ENCODE data around the gene GRAMD1B.

Gene GRAMD1B

DNA sequence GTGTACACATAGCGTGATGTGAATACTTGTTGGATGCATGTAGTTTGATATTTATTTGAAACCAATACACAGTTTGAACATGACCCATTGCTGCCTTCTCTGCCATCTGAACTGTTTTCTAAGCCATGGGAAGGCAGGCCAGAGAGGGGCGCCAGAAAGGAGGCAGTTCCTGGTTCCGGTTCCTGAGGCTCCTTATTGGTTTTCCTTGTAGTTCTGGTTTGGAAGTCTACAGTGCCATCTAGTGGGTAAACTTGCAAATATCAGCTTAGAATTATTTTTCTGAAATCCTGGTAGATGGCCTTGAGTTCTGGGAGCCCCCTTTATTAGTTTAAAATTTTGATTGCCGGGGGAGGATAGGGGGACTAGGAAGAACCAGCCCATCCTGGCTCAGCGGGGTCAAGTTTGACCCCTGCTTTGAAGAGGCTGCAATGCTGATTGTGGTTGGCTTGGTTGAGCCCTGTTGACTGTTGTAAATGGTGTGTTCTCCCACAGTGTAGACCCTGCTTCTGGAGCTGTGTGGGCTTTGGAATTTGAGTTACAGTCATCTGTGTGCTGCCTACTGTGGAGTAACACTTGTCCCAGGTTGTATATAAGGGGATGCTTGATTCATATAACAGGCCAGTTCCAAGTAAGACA lies 48.4 kb downstream of the GRAMD1B start:
- DNase-seq, result peak; percentile 31 to 44

DNA sequence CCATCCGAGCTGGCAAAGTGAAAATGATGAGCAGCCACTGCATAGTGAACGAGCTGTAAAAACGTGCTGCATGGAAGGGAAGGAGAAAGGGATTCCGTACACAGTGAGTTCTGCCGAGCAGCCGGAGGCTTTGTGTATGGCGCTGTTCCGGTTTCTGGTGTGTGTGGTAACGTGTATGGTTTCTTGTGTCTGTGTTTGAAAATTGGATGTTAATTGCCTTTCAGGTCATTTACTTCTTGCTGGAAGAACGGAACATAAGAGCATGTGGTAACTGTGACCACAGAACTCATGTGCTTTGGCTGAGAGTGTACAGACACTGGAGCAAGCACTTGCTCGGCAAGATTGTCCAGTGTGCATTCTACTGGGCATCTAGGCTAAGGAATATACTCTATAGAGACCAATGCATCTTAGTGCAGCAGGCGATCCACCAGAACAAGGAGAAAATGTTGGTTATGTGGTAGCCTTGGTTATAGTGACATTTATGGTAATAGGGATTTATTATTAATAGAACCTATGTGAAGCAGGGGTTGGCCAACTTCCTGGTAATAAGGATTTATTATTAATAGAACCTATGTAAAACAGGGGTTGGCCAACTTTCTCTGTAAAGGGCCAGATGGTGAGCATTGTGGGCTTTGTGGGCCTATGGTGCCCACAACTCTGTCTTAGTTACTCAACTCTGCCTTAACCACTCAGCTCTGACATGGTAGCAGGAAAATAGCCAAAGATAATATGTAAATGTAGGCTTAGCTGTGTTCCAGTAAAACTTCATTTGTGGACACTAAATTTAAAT lies 49.2 kb downstream of the GRAMD1B start:
- no peak for DNase-seq

DNA sequence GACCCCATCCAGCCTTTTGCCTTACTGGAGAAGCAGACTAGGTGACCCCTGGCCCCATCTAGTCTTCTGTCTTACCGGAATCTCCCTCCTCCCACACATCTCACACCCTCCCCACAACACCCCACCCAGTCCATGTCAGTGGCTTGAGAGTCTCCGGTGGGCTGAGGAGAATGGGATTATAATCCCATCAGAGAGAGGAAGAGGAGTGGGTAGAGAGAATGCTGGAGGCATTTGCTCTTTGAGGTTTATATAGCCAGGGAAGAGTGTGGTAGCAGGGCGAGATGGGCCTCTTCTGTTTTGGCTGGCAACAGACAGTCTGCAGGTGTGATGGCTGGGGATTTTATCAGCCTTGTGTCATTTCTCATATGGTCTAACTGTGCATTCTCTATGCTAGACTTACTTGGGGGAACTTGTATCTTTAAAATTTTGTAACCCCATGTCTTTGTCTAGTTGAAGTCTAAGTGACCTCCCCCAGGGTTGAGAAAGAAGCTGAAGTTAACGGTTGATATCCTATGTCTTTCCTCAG lies 50.3 kb downstream of the GRAMD1B start:
- no peak for DNase-seq

DNA sequence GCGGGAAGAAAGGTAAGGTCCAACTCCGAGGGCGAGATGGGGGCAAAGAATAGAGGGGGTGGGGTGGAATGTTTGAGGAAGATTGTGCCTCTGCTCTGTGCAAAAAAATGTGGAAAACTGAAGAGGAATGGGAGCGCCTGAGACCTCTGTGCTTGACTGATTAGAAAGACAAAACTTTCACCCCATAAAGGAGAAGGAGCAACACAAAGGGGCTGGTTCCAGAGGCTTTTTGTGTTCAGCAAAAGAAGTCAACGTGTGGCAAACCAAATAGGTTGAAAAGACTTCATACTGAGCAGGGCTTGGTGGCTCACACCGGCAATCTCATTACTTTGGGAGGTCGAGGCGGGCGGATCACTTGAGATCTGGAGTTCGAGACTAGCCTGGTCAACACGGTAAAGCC lies 50.8 kb downstream of the GRAMD1B start:
- no peak for DNase-seq

DNA sequence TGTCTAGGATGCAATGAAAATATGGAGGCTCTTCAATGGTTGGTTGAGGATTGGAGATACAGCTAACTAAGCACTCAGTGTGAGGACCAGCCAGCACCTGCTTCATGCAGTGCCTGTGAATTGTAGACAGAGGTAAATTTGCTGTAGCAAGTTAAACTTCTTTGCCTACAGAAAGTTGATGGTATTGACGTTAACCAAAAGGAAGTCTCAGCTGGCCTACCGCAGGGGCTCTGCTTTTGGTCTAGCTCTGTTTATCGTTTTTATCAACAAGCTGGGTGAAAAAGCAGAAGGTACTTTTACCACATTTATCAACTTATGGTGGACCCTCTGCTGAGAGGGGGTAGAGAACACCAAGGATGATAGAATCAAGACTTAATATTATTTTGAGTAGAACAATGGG lies 51.6 kb downstream of the GRAMD1B start:
- no peak for DNase-seq

DNA sequence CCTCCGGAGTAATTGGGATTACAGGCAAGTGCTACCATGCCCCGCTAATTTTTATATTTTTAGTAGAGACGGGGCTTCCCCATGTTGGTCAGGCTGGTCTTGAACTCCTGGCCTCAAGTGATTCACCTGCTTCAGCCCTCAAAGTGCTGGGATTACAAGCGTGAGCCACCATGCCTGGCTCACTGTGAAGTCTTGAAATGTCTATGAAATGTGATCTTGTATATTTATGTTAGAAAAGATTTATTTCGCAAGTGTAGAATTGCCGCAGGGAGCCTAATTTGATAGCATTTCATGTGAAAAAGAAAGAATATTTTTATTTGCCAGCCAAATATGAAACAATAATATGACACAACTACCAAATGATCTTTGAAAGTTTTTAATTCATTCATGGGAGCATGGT lies 52.1 kb downstream of the GRAMD1B start:
- no peak for DNase-seq

DNA sequence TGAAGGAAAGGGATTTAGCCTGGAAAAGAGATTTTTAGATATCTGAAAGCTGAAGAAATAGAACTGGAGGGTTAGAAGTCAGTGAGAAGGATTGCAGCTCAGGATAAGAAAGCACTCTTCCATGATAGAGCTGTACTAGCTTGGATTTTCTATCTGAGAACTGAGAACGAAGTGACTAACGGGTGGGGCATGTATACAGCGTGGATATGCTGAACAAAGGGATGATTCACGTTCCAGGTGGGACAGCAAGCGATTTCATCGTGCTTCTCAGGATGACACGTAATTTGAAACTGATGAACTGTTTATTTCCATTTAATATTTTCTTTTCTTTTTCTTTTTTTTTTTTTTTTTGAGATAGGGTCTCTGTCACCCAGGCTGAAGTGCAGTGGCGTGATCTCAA lies 53.0 kb downstream of the GRAMD1B start:
- peak in 1 of 2 experiments; percentile 18 for DNase-seq

DNA sequence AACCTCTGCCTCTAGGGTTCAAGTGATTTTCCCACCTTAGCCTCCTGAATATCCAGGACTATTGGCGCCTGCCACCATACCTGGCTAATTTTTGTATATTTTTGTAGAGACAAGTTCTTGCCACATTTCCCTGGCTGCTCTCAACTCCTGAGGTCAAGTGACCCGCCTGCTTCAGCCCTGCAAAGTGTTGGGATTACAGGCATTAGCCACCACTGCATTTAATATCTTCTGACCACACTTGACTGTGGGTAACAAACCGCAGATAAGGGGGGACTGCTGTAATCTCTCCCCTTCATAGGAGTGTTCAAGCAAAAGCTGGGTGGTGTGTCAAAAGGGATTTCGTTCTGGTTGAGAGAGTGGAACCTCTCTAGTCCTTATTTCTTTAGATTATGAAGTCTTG lies 53.4 kb downstream of the GRAMD1B start:
- DNase-seq, result no peak

DNA sequence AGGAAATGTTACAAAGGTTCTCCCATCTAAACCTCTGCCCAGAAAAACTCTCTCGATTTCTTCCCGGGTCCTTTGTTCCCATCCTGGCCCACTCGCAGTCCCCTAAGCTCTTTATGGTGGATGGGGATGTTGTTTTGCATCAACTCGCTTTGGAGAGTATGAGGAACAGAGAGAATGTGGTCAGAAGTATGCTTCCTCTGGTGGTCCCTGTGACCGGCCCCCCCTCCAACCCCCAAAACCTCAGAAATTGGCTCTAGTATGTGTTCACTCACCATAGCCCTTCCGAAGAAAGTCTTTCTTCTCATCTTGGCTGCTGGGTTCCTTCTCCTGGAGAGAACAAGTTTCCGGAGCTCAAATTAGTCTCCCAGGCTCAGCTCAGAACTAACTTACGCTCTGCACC lies 54.4 kb downstream of the GRAMD1B start:
- no peak for DNase-seq

DNA sequence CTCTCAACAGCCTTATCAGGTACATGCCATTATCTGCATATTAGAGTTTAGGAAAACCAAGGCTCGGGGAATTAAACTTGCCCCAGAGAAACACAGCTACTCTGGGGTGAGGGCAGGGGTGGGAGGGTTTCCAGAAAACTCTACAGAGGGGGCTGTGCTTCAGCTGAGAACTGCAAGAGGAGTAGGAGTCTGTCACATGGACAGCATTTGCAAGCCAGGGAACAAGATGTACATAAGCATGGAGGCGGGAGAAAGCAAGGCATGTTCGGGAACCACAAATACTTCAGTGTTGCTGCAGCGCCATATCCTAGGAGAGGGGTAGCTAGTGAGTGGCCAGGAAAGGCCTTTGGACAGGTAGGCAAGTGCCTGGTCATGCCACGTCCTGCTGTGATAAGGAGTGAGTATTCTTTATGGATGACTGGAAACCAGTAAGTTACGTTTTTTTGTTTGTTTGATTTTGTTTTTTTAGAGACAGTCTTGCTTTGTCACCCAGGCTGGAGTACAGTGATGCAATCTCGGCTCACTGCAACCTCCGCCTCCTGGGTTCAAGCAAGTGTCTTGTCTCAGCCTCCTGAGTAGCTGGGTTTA lies 57.2 kb downstream of the GRAMD1B start:
- no peak for DNase-seq

DNA sequence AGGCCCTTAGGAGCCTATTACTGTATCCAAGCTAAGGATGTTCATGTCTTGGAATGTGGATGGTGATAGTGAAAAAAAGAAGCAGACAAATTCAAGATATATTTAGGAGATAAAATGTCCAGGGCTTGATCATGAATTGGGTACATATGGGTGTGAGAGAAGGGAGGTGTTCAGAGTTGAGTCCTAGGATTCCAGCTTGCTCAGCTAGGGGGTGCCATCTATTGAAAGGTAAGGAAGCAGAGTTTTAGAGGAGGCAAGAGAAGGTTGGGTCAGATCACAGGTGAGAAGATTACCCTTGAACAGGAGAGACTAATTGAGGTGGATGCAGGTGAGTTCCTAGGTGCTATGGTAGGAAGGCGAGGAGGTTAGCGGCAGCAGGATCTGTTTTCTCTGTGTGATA lies 60.5 kb downstream of the GRAMD1B start:
- DNase-seq, result no peak

DNA sequence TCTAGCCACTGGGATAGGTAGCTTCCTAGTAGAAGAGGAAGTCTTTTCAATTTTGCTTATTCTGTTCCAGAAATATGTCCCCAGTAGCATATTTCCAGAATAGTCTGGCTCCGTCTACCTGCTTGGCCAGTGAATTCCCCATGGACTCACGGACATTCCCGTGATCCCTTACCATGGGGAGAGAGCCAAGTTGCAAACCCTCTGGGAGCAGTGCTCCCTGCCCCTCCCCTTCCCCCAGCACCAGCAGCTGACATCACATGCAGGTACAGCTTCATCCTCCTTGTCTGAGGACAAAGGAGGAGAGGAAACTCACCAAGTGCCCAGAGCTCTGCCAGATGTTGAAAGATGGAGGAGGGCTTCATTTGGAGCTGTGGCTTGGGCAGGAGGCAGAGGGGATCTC lies 61.2 kb downstream of the GRAMD1B start:
- no peak for DNase-seq

DNA sequence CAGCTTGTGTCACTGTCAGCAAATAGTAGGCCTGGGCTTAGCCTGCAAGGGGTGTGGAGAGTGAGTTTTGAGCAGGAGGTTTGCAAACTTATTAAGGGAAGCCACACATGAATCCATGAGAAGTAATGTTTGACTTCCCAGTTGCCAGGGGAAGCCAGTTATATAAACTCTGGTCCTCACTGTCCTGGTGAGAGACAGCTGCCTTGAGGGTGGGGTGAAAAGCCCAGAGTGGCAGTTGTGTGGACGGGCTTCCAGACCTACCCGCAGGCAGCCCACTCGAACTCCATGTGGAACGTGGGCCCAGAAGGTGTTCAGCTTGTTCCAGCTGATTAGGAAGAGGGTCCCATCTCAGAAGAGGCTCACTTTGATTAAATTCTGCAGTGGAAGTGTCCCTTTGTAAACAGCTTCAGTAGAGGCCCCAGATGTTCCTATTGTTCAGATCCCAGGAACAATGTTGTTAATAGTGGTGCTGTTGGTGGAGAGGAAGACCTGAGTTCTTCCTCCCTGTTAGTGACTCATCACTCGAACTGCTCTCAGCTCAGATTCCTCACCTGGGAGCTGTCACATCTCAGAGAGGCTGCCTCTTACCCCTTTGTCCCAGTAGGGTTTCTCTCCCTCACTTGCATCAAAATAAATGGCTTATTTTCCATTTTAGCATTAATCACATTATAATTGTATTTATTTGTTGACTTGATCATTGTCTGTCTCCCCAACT lies 63.4 kb downstream of the GRAMD1B start:
- DNase-seq, result no peak

DNA sequence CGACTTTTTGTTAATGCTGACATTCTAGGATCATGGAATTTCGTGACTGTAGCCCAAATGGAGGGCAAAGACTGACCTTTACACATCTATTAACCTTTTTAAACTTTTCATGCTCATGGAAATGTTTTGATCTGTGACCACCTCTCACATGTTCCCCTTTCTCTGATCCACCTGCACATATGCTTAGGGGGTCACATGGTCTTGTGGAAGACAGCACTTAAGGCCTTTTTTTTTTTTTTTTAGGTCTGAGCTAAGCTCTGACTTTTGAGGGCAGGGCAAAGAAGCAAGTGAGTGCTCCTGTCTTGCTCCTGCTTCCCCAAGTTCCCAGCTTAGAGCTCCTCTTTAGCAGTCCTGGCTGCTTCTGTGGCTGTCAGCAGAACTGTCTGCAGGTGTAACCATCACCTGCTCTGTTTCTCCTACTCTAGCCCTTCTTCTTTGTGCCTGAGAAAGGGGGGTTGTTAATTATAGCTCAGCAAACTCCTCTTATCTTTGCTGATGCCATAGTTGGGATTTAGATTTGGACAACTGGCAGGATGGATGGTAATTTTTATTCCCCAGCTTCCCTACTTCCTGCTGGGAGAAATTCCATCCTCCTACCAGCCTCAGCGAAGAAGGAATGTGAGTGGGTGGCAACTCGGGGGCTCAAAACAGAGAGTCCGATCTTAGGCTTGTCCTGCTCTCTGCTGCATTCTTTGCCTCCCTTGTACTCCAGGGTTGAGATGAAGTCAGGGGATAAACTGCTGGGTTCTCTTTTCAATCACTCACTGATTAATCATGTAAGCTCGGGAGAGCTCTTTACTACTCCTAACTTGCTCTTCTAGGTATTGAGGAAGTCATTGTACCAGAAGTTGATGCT lies 64.4 kb downstream of the GRAMD1B start:
- no peak for DNase-seq

DNA sequence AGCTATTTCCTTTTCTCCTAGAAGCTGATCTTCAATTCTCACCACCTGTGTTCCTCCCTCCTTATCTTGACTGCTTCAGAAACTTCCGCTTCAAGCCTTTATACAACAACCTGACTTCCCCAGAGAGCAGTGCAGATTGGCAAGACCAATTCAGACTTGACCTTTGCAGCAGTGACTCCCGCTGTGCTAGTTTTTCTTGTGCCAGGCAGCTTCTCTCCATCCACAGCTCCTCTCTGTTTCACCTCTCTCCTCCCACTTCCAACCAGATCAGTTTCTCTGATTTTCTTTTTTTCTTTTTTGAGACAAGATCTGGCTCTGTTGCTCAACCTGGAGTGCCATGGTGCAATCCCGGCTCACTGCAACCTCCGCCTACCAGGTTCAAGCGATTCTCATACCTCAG lies 74.3 kb downstream of the GRAMD1B start:
- no peak for DNase-seq

DNA sequence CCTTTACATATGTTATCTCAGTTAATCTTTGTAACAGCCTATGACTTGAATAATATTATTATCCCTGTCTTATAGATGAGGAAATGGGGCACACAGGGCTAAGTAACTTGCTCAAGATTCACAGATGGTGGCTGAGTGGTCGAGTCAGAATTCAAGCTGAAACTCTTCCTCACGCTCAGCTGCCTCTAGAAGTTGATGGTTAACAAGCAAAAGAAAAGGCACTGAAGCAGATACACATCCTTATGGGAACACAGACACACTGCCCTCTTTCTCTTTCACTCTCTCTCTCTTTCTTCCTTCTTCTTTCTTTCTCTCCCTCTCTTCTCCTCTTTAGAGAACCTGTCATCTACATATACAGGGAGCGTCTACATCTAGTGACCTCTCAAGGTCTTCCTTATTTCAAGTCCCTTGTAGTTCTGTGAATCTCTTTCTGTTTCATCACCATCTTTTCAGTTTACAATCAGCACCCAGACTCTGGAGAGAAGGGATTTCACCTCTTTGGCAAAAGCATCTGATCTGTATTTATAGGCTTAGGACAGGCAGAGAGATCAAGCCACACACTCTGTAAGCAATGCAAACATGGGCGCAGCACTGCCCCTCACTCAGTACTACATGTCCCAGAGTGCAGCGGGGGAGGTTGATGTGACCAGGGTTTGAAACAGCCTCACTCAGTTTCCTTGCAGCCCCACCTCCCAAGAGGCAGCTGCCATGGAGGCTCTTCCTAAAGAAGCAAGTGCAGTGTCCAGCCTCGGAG lies 75.7 kb downstream of the GRAMD1B start:
- DNase-seq, result no peak

DNA sequence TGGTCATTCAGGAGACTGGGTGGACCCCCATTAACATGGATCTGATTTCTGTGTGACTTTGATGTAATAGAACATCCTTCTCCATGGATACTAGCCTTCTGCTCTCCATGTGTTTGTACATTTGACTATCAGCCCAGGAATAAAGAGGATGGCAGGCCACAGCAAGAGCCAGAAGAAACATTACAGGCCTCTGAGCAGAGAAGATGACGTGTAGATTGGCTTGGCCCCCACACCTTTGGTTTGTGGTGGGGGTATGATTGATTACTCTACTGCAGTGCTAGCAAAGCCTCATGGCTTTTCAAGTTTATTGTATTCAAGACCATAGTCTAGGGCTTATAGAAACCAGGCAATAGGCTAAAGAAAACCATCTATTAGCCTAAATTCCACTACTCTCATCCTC lies 77.0 kb downstream of the GRAMD1B start:
- no peak for DNase-seq

DNA sequence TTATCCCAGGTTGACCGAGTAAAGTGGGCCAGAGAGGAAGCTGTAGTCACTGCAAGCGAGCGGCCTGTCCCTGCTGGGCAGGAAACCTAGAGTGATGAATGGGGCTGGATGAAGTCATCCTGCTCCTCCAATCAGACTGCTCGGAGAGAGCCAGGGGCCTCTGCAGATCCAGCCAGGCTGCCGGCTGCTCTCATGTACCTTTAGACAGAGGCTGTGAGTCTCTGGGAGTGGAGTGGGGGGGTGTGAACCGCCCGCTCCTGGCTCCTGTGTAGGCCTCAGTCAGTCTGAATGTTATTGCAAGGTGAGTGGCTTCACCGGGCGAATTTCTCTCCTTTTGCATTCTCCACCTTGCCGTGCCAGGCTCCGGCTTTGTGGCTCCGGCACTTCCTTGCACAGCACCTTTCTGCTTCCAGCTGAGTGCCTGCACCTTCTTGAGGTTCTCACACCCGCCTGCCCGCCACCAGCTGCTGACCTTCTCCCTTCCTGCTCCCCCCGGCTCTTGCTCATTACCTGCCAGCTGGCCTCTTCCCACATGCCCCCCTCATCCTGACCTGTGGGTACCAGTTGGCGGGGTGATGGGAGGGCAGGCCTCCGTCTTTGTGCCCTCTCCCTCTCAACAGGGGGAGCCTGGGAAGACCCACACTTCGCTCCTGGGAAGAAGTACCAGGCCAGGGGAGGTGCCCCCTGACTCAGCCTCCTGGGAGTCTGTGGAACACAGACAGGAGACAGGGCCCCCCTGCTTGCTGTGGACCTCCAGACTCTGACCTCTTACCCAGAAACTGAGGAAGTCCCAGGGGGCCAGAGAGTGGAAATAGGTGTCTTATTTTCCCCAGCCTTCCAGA lies 79.9 kb downstream of the GRAMD1B start:
- no peak for DNase-seq

DNA sequence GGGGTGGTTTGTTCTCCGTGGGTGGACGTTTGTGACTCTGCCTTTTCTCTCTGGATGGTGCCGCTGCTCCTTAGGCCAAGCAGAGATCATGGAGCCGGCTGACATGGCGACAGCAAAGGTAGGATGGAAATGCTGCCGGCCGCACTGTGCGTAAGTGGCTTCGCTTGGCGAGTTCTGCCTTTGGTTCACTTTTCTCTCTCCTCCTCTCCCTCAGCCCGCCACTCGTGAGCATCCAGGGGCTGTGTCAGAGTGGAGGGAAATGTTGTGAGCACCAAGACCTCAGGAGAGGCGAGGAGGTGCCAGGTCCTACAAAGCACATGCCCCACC lies 80.5 kb downstream of the GRAMD1B start:
- DNase-seq, result no peak

DNA sequence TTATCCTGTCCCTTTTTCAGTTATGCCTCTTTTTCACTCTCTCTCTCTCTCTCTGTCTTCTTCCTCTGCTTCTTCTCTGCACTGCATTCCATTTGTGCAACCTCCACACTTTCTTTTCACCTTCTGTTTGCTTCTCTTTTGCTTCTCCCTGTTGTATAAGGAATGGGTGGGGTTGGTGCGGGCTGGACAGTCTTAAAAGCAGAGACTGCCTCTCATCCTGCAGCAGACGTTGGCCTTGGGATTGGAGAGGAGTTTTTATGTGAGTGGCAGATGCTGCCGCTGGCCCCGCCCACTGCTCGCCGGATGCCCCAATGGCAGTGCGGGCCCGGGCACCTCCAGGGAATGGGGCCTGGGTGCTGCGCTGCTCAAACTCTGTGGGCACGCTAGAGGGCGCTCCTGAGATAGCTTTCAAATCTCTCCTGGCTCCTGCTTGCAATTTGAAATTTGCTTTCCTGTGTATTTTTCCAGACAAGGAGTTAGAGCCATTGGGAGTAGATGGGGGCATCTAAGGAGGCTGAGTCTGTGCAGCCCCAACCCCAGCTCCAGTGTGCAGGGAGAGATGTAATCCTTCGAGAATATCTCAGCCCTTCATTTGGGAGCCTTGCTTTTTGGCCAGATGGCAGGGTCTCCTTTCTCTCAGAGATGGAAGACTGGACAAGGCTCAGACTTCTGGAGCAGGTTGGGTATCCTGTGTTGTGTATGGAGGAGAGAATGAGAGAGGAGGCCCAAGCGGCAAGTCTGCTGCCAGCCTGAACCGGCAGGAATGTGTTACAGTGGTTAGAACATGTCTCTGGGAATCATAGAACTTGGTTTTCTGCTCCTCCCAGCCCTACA lies 81.2 kb downstream of the GRAMD1B start:
- DNase-seq, result peak; percentile 80 to 85
